Loucy (cell line): ENCODE measurements around the gene HSPG2.

ENCODE experiments used
- CTCF ChIP-seq: fragments of 200-600 bp; sonication (generic); conservative IDR thresholded peaks from 2 replicates; pipeline ENCODE4 v1.5.1; 2014; ENCODE audit warnings: mild to moderate bottlenecking, antibody characterized with exemption, low read length
- EZH2phosphoT487 ChIP-seq: fragments of 200-600 bp; IDR thresholded peaks from 2 replicates; pipeline ENCODE4 v1.6.1; 2018; ENCODE audit warnings: antibody characterized with exemption, mild to moderate bottlenecking, moderate library complexity, borderline replicate concordance

- no peak for TF ChIP-seq EZH2phosphoT487
- TF ChIP-seq CTCF = 0 out of 2 replicates have a peak, but pooled peaks have one; percentile 3
Observed at GRCh38 chr1:21866707-21867043, 70.4 kb downstream of the HSPG2 start.
